ENCODE data around the gene PRRT2.

DNA sequence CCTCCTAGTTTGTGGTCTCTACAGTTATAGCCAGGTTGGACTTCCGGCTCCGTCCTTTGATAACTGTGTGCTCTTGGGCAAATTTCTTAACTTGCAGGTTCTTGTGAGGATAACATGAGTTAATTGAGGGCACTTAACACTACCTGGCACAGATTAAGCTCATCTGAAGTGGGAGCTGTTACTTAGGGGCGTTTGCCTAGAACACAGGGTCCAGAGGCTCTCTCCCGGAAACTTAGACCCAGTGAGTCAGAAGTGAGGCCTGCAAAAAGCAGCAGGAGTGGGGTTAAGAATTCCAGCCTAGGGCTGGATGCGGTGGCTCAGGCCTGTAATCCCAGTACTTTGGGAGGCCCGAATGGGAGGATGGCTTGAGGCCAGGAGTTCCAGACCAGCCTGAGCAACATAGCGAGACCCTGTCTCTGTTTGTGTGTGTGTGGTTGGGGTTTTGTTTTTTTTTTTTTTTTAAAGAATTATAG is 9.7 kb downstream of the PRRT2 start:
- TF ChIP-seq CTCF (IDR thresholded peaks at IDR 0.05; ENCODE audit: insufficient read depth, low read length, poor library complexity, severe bottlenecking) = no peak
- TF ChIP-seq EZH2phosphoT487 (conservative IDR thresholded peaks at IDR 0.05; ENCODE audit: low read length) = no peak

All from SU-DHL-6 (cell line).